Vagina (tissue), 2 donors: ENCODE measurements around the gene TSHR.

ENCODE experiments used
- POLR2A ChIP-seq, 2 donors: fragments of 450-650 bp; IDR thresholded peaks; one replicate each; pipeline ENCODE4 v1.6.1; 2017; ENCODE audit warnings: antibody characterized with exemption in 2 of 2, mild to moderate bottlenecking in 2 of 2, moderate library complexity in 2 of 2
- POLR2AphosphoS5 ChIP-seq, 2 donors: sonication (generic); formaldehyde crosslinking; IDR thresholded peaks; one replicate each; pipeline ENCODE4 v1.9.0; 2017; ENCODE audit warnings: antibody characterized with exemption in 2 of 2, mild to moderate bottlenecking in 2 of 2, low read depth in 1 of 2; ENCODE audit not compliant: insufficient read depth in 1 of 2
- TF ChIP-seq, protein P1 (sequence below), 3 experiments: fragments of 450-650 bp in 2 of 3; fragments of 200-600 bp in 1 of 3; sonication (generic) in 1 of 3; IDR thresholded peaks; one replicate each; pipeline ENCODE4 v1.5.1; 2017 to 2019; ENCODE audit warnings: antibody characterized with exemption in 3 of 3, mild to moderate bottlenecking in 2 of 3, moderate library complexity in 2 of 3

DNA sequence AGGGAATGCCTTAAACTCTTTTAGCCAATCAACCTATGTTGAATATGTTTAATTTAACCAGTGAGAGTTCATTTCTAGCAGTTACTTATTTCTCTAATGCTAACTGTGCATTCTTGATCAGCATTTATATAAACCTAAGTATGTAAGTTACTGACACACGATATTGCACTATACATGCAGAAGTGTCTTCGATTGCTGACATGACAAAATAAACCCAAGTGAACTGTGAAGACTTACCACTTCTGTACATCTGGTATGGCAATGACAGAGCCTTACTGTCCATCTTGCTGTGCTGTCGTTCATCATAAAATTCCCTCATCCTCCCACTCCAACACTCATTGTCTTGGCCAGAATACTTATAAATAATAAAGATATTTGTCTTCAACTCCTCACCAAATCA lies 131.8 kb downstream of the TSHR start:
- TF ChIP-seq, protein P1, sequence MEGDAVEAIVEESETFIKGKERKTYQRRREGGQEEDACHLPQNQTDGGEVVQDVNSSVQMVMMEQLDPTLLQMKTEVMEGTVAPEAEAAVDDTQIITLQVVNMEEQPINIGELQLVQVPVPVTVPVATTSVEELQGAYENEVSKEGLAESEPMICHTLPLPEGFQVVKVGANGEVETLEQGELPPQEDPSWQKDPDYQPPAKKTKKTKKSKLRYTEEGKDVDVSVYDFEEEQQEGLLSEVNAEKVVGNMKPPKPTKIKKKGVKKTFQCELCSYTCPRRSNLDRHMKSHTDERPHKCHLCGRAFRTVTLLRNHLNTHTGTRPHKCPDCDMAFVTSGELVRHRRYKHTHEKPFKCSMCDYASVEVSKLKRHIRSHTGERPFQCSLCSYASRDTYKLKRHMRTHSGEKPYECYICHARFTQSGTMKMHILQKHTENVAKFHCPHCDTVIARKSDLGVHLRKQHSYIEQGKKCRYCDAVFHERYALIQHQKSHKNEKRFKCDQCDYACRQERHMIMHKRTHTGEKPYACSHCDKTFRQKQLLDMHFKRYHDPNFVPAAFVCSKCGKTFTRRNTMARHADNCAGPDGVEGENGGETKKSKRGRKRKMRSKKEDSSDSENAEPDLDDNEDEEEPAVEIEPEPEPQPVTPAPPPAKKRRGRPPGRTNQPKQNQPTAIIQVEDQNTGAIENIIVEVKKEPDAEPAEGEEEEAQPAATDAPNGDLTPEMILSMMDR (IDR thresholded peaks at IDR 0.05), result no peak
- no peak for TF ChIP-seq POLR2AphosphoS5 (IDR thresholded peaks at IDR 0.05; ENCODE audit: insufficient read depth in 1 of 2, low read depth in 1 of 2)
- TF ChIP-seq POLR2A (IDR thresholded peaks at IDR 0.05), result no peak
